GM20431 (cell line): ENCODE data around the gene DIP2C.

ENCODE experiments used
- in situ Hi-C: fragments of 300-500 bp; cut with MseI, MboI; formaldehyde crosslinking; loops from one replicate; pipeline ENCODE4 v1.15.0; 2020; ENCODE audit warnings: low sequenced_read_pairs; ENCODE audit not compliant: unreplicated experiment

The DIP2C gene

GRCh38 chr10:389836-390448, 299.5 kb downstream of the DIP2C start:
- in situ Hi-C loops = no loop called here

GRCh38 chr10:389261-389790, 300.1 kb downstream of the DIP2C start:
- in situ Hi-C loops = no loop called here

DNA sequence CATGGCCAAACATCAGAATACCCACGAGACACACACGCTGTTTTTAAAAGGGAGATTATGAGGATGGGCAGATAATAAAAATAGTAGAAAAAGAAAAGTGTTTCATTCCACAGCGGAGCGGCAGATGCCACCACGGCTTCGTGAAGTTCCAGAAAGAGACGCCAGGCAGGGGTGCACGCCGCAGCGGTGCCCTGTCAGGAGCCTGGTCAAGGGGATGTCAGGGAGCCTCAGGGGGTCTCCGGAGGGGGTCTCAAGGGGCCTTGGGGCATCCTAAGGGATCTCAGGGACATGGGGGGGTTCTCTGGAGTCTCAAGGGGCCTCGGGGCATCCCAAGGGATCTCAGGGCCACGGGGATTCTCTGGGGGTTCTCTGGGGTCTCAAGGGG, 300.8 kb downstream of the DIP2C start:
- in situ Hi-C loops = no loop called here

GRCh38 chr10:387909-388660, 301.4 kb downstream of the DIP2C start:
- in situ Hi-C loops = no loop called here

DNA sequence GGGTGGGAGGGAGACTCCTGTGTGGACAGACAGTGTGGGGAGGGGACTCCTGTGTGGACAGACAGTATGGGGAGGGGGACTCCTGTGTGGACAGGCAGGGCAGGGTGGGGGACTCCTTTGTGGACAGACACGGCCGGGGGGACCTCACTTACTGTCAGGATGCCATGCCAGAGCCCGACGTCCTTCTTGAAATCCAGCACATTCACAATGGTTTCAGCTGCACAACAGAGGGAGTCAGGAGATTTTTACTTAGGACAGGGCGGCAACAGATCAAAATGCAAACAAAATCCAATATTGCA, 301.9 kb downstream of the DIP2C start:
- in situ Hi-C loops = no loop called here

- in situ Hi-C loops = no loop called here
These were observed 302.5 kb downstream of the DIP2C start for GRCh38 chr10:386771-387592.

- in situ Hi-C loops = no loop called here
These were observed 303.7 kb downstream of the DIP2C start for GRCh38 chr10:385571-386300.

GRCh38 chr10:384538-385305, 304.7 kb downstream of the DIP2C start:
- in situ Hi-C loops = no loop called here

- in situ Hi-C loops = no loop called here
These were observed 305.9 kb downstream of the DIP2C start for GRCh38 chr10:383519-383918.

DNA sequence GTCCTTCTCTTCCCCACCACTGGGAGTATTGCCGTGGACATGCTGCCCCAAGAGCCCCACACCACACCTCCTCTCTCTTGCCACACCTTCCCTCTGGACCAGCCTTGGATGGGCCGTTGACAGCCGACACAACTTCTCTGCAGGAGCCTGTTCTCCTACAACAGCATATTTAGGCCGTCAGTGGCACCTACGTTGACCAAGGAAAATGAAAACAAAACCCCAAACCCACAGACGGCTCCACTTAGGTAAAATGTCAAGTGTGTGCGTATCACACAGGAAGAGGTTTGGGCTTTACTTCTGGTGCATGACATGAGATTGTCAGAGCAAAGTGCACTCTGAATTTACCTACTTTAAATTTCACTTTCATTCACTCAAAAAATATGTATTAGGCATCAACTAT, 307.7 kb downstream of the DIP2C start:
- in situ Hi-C loops = no loop called here

DNA sequence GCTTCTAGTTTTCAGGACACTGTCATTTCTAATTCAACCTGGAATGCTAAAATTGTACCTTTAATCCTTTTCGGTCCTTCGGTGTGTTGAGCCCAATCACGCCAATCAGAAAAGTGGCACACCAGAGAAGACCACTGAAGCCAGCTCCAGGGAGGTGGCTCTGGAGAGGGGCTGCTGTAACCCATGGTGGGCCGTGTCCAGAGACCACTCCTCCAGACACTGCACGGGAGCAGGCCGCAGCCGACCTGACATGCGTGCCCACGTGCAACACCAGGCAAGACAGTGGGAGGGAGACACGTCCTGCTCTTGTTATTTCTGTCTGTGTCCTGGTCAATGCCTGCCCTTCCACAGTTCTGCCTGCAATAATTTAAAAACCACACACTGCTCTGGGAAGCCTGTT, 308.1 kb downstream of the DIP2C start:
- in situ Hi-C loops = no loop called here

DNA sequence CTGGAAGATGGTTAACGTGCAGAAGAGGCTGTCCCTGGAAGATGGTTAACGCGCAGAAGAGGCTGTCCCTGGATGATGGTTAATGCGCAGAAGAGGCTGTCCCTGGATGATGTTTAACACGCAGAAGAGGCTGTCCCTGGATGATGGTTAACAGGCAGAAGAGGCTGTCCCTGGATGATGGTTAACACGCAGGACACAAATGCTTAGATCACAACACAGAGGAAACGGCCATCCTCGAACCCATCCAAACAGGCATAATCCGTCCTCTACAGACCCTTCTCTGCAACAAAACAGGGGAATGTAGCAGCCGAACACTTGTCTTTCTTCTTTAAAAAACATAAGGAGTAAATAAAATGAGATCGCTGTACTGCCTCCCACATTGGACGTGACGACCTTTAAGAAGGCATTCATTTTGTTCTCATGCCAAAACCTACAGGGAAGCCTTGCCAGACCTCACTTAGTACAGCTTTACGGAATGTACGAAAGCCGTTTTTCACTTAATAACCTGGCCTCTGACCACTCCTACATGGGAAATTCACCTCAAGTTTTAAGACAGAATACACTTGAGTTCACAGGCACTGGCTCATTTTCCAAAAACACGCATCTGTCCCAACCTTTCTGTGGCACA, 309.0 kb downstream of the DIP2C start:
- in situ Hi-C loops = no loop called here

GRCh38 chr10:378930-379704, 310.4 kb downstream of the DIP2C start:
- in situ Hi-C loops = no loop called here

- in situ Hi-C loops = no loop called here
These were observed 311.1 kb downstream of the DIP2C start for GRCh38 chr10:378230-378929.

DNA sequence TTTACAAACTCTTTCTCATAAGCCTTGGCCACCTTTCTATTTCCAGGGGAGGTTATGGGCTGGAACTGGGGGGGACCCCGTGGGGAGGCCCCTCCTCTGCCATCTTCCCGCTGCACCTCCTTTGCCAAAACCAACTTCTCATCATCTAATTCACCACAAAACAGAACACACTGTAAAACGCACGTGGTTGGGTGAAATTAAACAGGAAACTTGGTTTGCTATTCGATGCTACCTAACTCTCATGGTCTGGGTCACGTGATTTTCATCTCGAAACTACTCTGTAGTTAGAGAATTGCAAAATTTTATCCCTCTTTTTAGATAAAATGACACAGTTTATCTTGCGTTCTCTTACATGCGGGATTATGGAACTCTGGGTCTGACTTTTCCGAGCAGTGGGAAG, 312.2 kb downstream of the DIP2C start:
- in situ Hi-C loops = no loop called here

- in situ Hi-C loops = no loop called here
These were observed 313.5 kb downstream of the DIP2C start for GRCh38 chr10:375815-376505.

GRCh38 chr10:374354-374753, 315.1 kb downstream of the DIP2C start:
- in situ Hi-C loops = no loop called here
